H1 (cell line): ENCODE results near the gene MTR. TPM values are rescaled to one million over a fixed set of nuclear protein-coding genes. Genes with fewer than 3 reads are reported as not detected.

Experiments used
- CTCF ChIA-PET: fragments of 300-600 bp; sonication (Branson Sonifier 250); formaldehyde crosslinking; loops from one replicate; lab custom pipeline; 2021; ENCODE audit not compliant: partially characterized antibody; lab: Charles Lee
- POLR2A ChIA-PET: fragments of 300-600 bp; sonication (Branson Sonifier 250); formaldehyde crosslinking; loops from one replicate; lab custom pipeline; 2021; ENCODE audit warnings: inconsistent platforms; ENCODE audit not compliant: partially characterized antibody; lab: Charles Lee
- DNase-seq, 2 experiments: peaks; one replicate each; pipeline versions ENCODE4 v3.0.0 to v3.0.0-alpha.2; 2010 to 2022; ENCODE audit warnings: low spot score in 2 of 2, low read depth in 1 of 2, mixed read lengths in 1 of 2
- FAIRE-seq: peaks from 2 replicates; lab custom pipeline; 2011; peaks lifted over from hg19 to GRCh38; lab: Jason Lieb, UNC
- H2AFZ ChIP-seq: 2 replicates; pipeline ENCODE4 v1.8.1; 2012; ENCODE audit warnings: low read length, inconsistent platforms
- H2AK5ac ChIP-seq: 2 replicates; pipeline ENCODE4 v1.6.1; 2013; ENCODE audit warnings: low read depth, low read length
- H2BK120ac ChIP-seq: replicated peaks from 2 replicates; pipeline ENCODE3; 2013; ENCODE audit warnings: low read depth, low read length, inconsistent platforms
- H2BK12ac ChIP-seq: 2 replicates; pipeline ENCODE4 v1.6.1; 2013; ENCODE audit warnings: low read depth, low read length
- H2BK15ac ChIP-seq: 2 replicates; pipeline ENCODE4 v1.6.1; 2013; ENCODE audit warnings: low read length
- H2BK20ac ChIP-seq: 2 replicates; pipeline ENCODE4 v1.6.1; 2013; ENCODE audit warnings: low read length
- H2BK5ac ChIP-seq: 2 replicates; pipeline ENCODE4 v1.6.1; 2013; ENCODE audit warnings: low read depth, low read length
- H3K14ac ChIP-seq: 2 replicates; pipeline ENCODE4 v1.6.1; 2013; ENCODE audit warnings: inconsistent platforms; ENCODE audit not compliant: insufficient read length
- H3K18ac ChIP-seq: 2 replicates; pipeline ENCODE4 v1.6.1; 2013; ENCODE audit warnings: low read length; ENCODE audit errors: extremely low read depth
- H3K23ac ChIP-seq: 2 replicates; pipeline ENCODE4 v1.6.1; 2013; ENCODE audit warnings: inconsistent platforms; ENCODE audit not compliant: insufficient read length
- H3K23me2 ChIP-seq: 2 replicates; pipeline ENCODE4 v1.6.1; 2013; ENCODE audit warnings: low read depth, low read length
- H3K27ac ChIP-seq: 2 replicates; pipeline ENCODE4 v1.6.1; 2011; ENCODE audit warnings: low read depth, low read length, inconsistent platforms
- H3K27me3 ChIP-seq, 4 experiments: replicated peaks in 1 of 4; 1 replicate in 1 of 4; 2 replicates in 3 of 4; pipeline versions ENCODE4 v1.6.1 to v1.8.1; 2011 to 2013; ENCODE audit warnings: low read length in 3 of 4, mild to moderate bottlenecking in 3 of 4, inconsistent platforms in 2 of 4, mixed read lengths in 2 of 4, moderate library complexity in 1 of 4; ENCODE audit not compliant: control insufficient read depth in 3 of 4, insufficient read depth in 3 of 4; ENCODE audit errors: extremely low read depth in 1 of 4
- H3K36me3 ChIP-seq, 4 experiments: 2 replicates each; pipeline versions ENCODE4 v1.6.1 to v1.8.1; 2011 to 2013; ENCODE audit warnings: mild to moderate bottlenecking in 4 of 4, low read length in 3 of 4, moderate library complexity in 2 of 4, control low read depth in 1 of 4, inconsistent platforms in 1 of 4; ENCODE audit not compliant: insufficient read depth in 4 of 4, control insufficient read depth in 2 of 4
- H3K4ac ChIP-seq: replicated peaks from 2 replicates; pipeline ENCODE3; 2013; ENCODE audit warnings: low read length, low read depth, mixed read lengths, inconsistent platforms; ENCODE audit not compliant: insufficient read length
- H3K4me1 ChIP-seq, 4 experiments: replicated peaks in 1 of 4; 1 replicate in 1 of 4; 2 replicates in 3 of 4; pipeline versions ENCODE4 v1.6.1 to v1.8.1; 2011 to 2013; ENCODE audit warnings: low read length in 3 of 4, inconsistent platforms in 2 of 4, mixed read lengths in 1 of 4; ENCODE audit not compliant: insufficient read depth in 4 of 4, control insufficient read depth in 3 of 4
- H3K4me2 ChIP-seq, 2 experiments: 2 replicates each; pipeline versions ENCODE4 v1.6.1 to v1.8.1; 2011 to 2013; ENCODE audit warnings: low read depth in 2 of 2, low read length in 2 of 2, control low read depth in 1 of 2, inconsistent platforms in 1 of 2, mild to moderate bottlenecking in 1 of 2; ENCODE audit not compliant: insufficient read depth in 1 of 2
- H3K4me3 ChIP-seq, 4 experiments: fragments of 200-600, 300-600 bp in 1 of 4; sonication (generic), shearing (Covaris generic), sonication (Bioruptor Twin) in 1 of 4; 2 replicates each; pipeline versions ENCODE4 v1.5.1 to v1.8.1; 2011 to 2016; ENCODE audit warnings: low read length in 4 of 4, low read depth in 3 of 4, control low read depth in 2 of 4, inconsistent platforms in 2 of 4, mild to moderate bottlenecking in 2 of 4, mixed read lengths in 1 of 4, moderate library complexity in 1 of 4; ENCODE audit not compliant: insufficient read depth in 2 of 4; ENCODE audit errors: extremely low read depth in 1 of 4
- H3K56ac ChIP-seq: replicated peaks from 2 replicates; pipeline ENCODE3; 2013; ENCODE audit warnings: low read depth, mild to moderate bottlenecking, mixed read lengths, low read length, inconsistent platforms; ENCODE audit not compliant: insufficient read length
- H3K79me1 ChIP-seq: 2 replicates; pipeline ENCODE4 v1.6.1; 2013; ENCODE audit warnings: low read depth, low read length, control low read depth
- H3K79me2 ChIP-seq, 2 experiments: 2 replicates each; pipeline versions ENCODE4 v1.6.1 to v1.8.1; 2012 to 2013; ENCODE audit warnings: low read length in 2 of 2, mild to moderate bottlenecking in 2 of 2, inconsistent platforms in 1 of 2; ENCODE audit not compliant: insufficient read depth in 2 of 2, control insufficient read depth in 1 of 2
- H3K9ac ChIP-seq, 4 experiments: replicated peaks in 1 of 4; 1 replicate in 1 of 4; 2 replicates in 3 of 4; pipeline versions ENCODE4 v1.6.1 to v1.8.1; 2011 to 2013; ENCODE audit warnings: low read depth in 3 of 4, low read length in 3 of 4, control low read depth in 2 of 4, mild to moderate bottlenecking in 2 of 4, moderate library complexity in 2 of 4, inconsistent platforms in 1 of 4; ENCODE audit errors: extremely low read depth in 1 of 4
- H3K9me3 ChIP-seq, 2 experiments: 2 replicates each; pipeline versions ENCODE4 v1.6.1 to v1.8.1; 2012 to 2013; ENCODE audit warnings: mild to moderate bottlenecking in 2 of 2, moderate library complexity in 2 of 2, control low read depth in 1 of 2, inconsistent platforms in 1 of 2, low read depth in 1 of 2, low read length in 1 of 2, mixed read lengths in 1 of 2; ENCODE audit not compliant: insufficient read depth in 2 of 2
- H4K20me1 ChIP-seq, 2 experiments: replicated peaks in 1 of 2; 2 replicates each; pipeline versions ENCODE3 to v1.8.1; 2011 to 2013; ENCODE audit warnings: inconsistent platforms in 2 of 2, low read length in 2 of 2, mild to moderate bottlenecking in 1 of 2; ENCODE audit not compliant: insufficient read depth in 2 of 2, control insufficient read depth in 1 of 2
- H4K5ac ChIP-seq: 2 replicates; pipeline ENCODE4 v1.6.1; 2013; ENCODE audit warnings: low read length, low read depth, mixed read lengths, inconsistent platforms; ENCODE audit not compliant: insufficient read length
- H4K8ac ChIP-seq: 2 replicates; pipeline ENCODE4 v1.8.0; 2013; ENCODE audit warnings: mild to moderate bottlenecking, moderate library complexity, low read length, inconsistent platforms; ENCODE audit not compliant: insufficient read depth; ENCODE audit errors: extremely low read depth
- H4K91ac ChIP-seq: replicated peaks from 2 replicates; pipeline ENCODE3; 2013; ENCODE audit warnings: low read length, mixed read lengths, inconsistent platforms; ENCODE audit not compliant: insufficient read length
- BCL11A ChIP-seq, 2 experiments: IDR thresholded peaks; one replicate each; pipeline ENCODE4 v1.6.1; 2011; ENCODE audit warnings: low read depth in 2 of 2, low read length in 2 of 2, mild to moderate bottlenecking in 2 of 2
- EGR1 ChIP-seq: IDR thresholded peaks from 2 replicates; pipeline ENCODE4 v1.6.1; 2011; ENCODE audit warnings: low read depth, low read length, borderline replicate concordance
- EP300 ChIP-seq, 2 experiments: IDR thresholded peaks; 1 replicate in 1 of 2; 2 replicates in 1 of 2; pipeline ENCODE4 v1.6.1; 2011 to 2012; ENCODE audit warnings: low read depth in 2 of 2, low read length in 2 of 2, mild to moderate bottlenecking in 2 of 2, borderline replicate concordance in 1 of 2, inconsistent platforms in 1 of 2, moderate library complexity in 1 of 2
- GTF2F1 ChIP-seq: IDR thresholded peaks from 2 replicates; pipeline ENCODE4 v1.6.1; 2012; ENCODE audit warnings: low read depth, low read length, improper control_type of control experiment, borderline replicate concordance
- NRF1 ChIP-seq: IDR thresholded peaks from 2 replicates; pipeline ENCODE4 v1.6.1; 2011; ENCODE audit warnings: mild to moderate bottlenecking, low read depth, low read length, improper control_type of control experiment
- RAD21 ChIP-seq, 2 experiments: IDR thresholded peaks in 1 of 2; conservative IDR thresholded peaks in 1 of 2; 2 replicates each; pipeline ENCODE4 v1.6.1; 2011; ENCODE audit warnings: low read depth in 2 of 2, low read length in 2 of 2, improper control_type of control experiment in 1 of 2, inconsistent platforms in 1 of 2, mild to moderate bottlenecking in 1 of 2, moderate library complexity in 1 of 2
- RFX5 ChIP-seq: IDR thresholded peaks from 2 replicates; pipeline ENCODE4 v1.6.1; 2011; ENCODE audit warnings: low read depth, low read length, improper control_type of control experiment, borderline replicate concordance
- SIN3A ChIP-seq, 2 experiments: IDR thresholded peaks in 1 of 2; conservative IDR thresholded peaks in 1 of 2; 2 replicates each; pipeline ENCODE4 v1.6.1; 2011 to 2012; ENCODE audit warnings: low read length in 2 of 2, improper control_type of control experiment in 1 of 2, low read depth in 1 of 2, mild to moderate bottlenecking in 1 of 2
- SIX5 ChIP-seq: IDR thresholded peaks from 2 replicates; pipeline ENCODE4 v1.6.1; 2011; ENCODE audit warnings: mild to moderate bottlenecking, low read depth, low read length
- SP1 ChIP-seq: IDR thresholded peaks from 2 replicates; pipeline ENCODE4 v1.6.1; 2011; ENCODE audit warnings: low read depth, low read length
- SP4 ChIP-seq: IDR thresholded peaks from 2 replicates; pipeline ENCODE4 v1.6.1; 2012; ENCODE audit warnings: low read length, inconsistent platforms
- WGBS, 2 experiments: shearing (Covaris generic) in 1 of 2; methylation state at CpG; one replicate each; pipeline versions ENCODE4 v1.1.6 to v1.1.7; 2013 to 2015; ENCODE audit warnings: low lambda C conversion rate in 2 of 2, mixed read lengths in 2 of 2, inconsistent platforms in 1 of 2, low coverage in 1 of 2, missing lambda C conversion rate in 1 of 2; ENCODE audit not compliant: insufficient replicate concordance in 2 of 2, insufficient coverage in 1 of 2, insufficient read length in 1 of 2; ENCODE audit errors: extremely low coverage in 1 of 2, missing lambda C conversion rate in 1 of 2; 5-methylcytosine and 5-hydroxymethylcytosine counted together
- polyA plus RNA-seq, 7 experiments: library from polyadenylated mRNA; depleted of rRNA in 3 of 7; stranded (reverse) in 5 of 7; unstranded in 2 of 7; fragments of >200 nt in 5 of 7; fragments of 200-250 nt in 2 of 7; gene quantifications; 1 replicate in 5 of 7; 2 replicates in 1 of 7; 4 replicates in 1 of 7; pipeline versions ENCODE4 v1.2.1 to v1.2.3, GENCODE V29; 2011 to 2013; ENCODE audit warnings: missing spikeins in 2 of 7, mixed read lengths in 2 of 7
- total RNA-seq: library from RNA; stranded (reverse); fragmentation: NEBNext Ultra II Directional; extraction: Animal tissue kit (Norgen Biotek cat#: 25700); gene quantifications from 2 replicates; pipeline ENCODE4 v1.2.1, GENCODE V29; 2021
- TF ChIP-seq, protein P1 (sequence below): IDR thresholded peaks from 2 replicates; pipeline ENCODE4 v1.6.1; 2012; ENCODE audit warnings: inconsistent platforms
- TF ChIP-seq, protein P2 (sequence below): IDR thresholded peaks from 2 replicates; pipeline ENCODE4 v1.6.1; 2011; ENCODE audit warnings: low read depth, mild to moderate bottlenecking, low read length; ENCODE audit not compliant: insufficient read depth

Gene MTR
- total and polyA plus RNA-seq, 2 of the 8 experiments (the other 6 are each of a cell fraction or from before 2014, with no cell fraction given): 4.8 to 27.4 TPM

DNA sequence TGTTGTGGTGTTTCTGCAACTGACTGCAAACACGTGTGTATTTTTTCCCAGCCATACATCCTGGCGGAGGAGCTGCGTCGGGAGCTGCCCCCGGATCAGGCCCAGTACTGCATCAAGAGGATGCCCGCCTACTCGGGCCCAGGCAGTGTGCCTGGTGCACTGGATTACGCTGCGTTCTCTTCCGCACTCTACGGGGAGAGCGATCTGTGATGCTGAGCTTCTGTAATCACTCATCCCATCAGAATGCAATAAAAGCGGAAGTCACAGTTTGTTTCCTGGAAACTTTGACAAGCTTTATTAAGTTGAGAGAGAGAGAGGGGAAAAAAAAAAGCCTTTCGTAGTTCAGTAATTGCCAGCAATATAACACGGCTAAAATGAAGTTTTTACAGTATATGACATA is 32.7 kb upstream of the MTR start:
- Histone ChIP-seq H4K5ac (no peak overlapping the region), H2BK120ac (no peak overlapping the region), H3K27ac (no peak overlapping the region), H3K56ac (no peak overlapping the region), H3K9me3 (no peaks in the 10 kb centered on the region), H3K4ac (no peak overlapping the region), H2BK5ac (no peak overlapping the region), H3K4me2 (no peak overlapping the region), H3K4me3 (no peak overlapping the region), H2AK5ac (no peak overlapping the region), H3K36me3 (no peaks in the 10 kb centered on the region), H3K79me2 (no peaks in the 10 kb centered on the region), H3K23ac (no peak overlapping the region), H4K91ac (no peak overlapping the region), H3K79me1 (no peaks in the 10 kb centered on the region), H3K27me3 (peaks cover 0 to 1% (median 0%) of the 10 kb centered on the region in 4 experiments; a peak in 1 of 7 replicates), H2AFZ (no peak overlapping the region), H3K9ac (no peak overlapping the region), H3K18ac (no peak overlapping the region), H2BK15ac (no peak overlapping the region), H2BK12ac (no peak overlapping the region), H3K4me1 (no peaks in the 10 kb centered on the region), H4K20me1 (no peaks in the 10 kb centered on the region), H2BK20ac (no peak overlapping the region), H3K23me2 (no peaks in the 10 kb centered on the region), H4K8ac (no peak overlapping the region), H3K14ac (no peak overlapping the region)
- 95% methylated on average over 15 of the region's 15 CpGs; no CpG with 5 or more reads in 1 of the 2 experiments for WGBS, 2 experiments
- POLR2A ChIA-PET: no interaction called here
- no peak for FAIRE-seq
- DNase-seq: no peak
- CTCF ChIA-PET: interaction anchor here (0.6 to 5.5 kb wide), 6 partner anchors 9 to 256 kb away, joined by 3 to 26 read pairs (median 5); no protein-coding TSS in a partner anchor
- TF ChIP-seq RAD21 (IDR thresholded peaks at IDR 0.05 in 1 of 2, conservative IDR thresholded peaks at IDR 0.05 in 1 of 2; ENCODE audit: low read depth in 2 of 2, low read length in 2 of 2): no peak
- no peak for TF ChIP-seq SIX5
- no peak for TF ChIP-seq SIN3A (conservative IDR thresholded peaks at IDR 0.05 in 1 of 2, IDR thresholded peaks at IDR 0.05 in 1 of 2; ENCODE audit: low read depth in 1 of 2, low read length in 2 of 2)
- no peak for TF ChIP-seq RFX5
- TF ChIP-seq SP1: no peak
- TF ChIP-seq NRF1: no peak
- TF ChIP-seq GTF2F1: no peak
- TF ChIP-seq, protein P1, sequence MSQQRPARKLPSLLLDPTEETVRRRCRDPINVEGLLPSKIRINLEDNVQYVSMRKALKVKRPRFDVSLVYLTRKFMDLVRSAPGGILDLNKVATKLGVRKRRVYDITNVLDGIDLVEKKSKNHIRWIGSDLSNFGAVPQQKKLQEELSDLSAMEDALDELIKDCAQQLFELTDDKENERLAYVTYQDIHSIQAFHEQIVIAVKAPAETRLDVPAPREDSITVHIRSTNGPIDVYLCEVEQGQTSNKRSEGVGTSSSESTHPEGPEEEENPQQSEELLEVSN: no peak
- no peak for TF ChIP-seq EGR1
- TF ChIP-seq, protein P2, sequence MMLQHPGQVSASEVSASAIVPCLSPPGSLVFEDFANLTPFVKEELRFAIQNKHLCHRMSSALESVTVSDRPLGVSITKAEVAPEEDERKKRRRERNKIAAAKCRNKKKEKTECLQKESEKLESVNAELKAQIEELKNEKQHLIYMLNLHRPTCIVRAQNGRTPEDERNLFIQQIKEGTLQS: no peak
- no peak for TF ChIP-seq SP4
- TF ChIP-seq BCL11A (IDR thresholded peaks at IDR 0.05; ENCODE audit: low read depth in 2 of 2, low read length in 2 of 2): no peak
- TF ChIP-seq EP300 (IDR thresholded peaks at IDR 0.05; ENCODE audit: borderline replicate concordance in 1 of 2, low read depth in 2 of 2, low read length in 2 of 2): no peak
